Body of pancreas (tissue), 4 donors: ENCODE results near the gene RBP2.

Experiments
- CTCF ChIP-seq, 7 experiments: fragments of 450-650 bp in 4 of 7; fragments of 200-600 bp in 3 of 7; sonication (generic) in 3 of 7; IDR thresholded peaks; one replicate each; pipeline ENCODE4 v1.5.1; 2016 to 2019; ENCODE audit warnings: antibody characterized with exemption in 7 of 7
- POLR2A ChIP-seq, 3 donors: fragments of 450-650 bp; IDR thresholded peaks; one replicate each; pipeline ENCODE4 v1.6.1; 2016; ENCODE audit warnings: antibody characterized with exemption in 3 of 3, mild to moderate bottlenecking in 2 of 3

- TF ChIP-seq POLR2A (IDR thresholded peaks at IDR 0.05) (no peak), CTCF (IDR thresholded peaks at IDR 0.05) (no peak)
These were observed 18.0 kb downstream of the RBP2 start for GRCh38 chr3:139458348-139458747.
